Nucleus accumbens (tissue), 56 donors: ENCODE measurements around the gene WFIKKN2.

Experiments used
- DNase-seq, 56 donors: peaks; one replicate each; lab custom pipeline; 2025; lab: John Stamatoyannopoulos, UW

Gene WFIKKN2

DNA sequence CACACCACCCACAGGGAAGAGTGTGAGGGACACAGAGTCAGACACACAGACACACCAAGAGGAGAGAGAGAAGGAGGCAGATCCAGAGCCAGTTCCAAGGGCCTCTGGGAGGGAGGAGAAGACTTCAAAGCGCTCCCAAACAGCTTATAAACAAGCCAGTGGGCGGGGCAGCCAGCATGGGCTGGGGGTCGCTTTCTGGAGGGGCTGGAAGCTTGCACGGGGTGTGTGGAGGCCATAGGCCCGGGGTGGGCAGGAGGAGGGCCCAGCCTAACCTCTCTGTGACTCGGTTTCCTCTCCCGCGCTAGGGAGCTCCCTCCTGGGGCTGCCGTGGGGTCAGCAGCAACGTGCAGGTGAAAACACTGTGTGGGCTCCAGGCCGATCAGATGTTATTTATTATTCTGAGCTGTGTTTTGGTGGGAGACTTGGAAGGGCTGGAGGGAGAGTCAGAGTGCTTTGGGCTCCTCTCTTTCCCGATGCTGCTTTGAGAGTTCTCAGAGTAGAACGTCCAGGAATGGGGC, 2.5 kb upstream of the WFIKKN2 start:
- no peak for DNase-seq

DNA sequence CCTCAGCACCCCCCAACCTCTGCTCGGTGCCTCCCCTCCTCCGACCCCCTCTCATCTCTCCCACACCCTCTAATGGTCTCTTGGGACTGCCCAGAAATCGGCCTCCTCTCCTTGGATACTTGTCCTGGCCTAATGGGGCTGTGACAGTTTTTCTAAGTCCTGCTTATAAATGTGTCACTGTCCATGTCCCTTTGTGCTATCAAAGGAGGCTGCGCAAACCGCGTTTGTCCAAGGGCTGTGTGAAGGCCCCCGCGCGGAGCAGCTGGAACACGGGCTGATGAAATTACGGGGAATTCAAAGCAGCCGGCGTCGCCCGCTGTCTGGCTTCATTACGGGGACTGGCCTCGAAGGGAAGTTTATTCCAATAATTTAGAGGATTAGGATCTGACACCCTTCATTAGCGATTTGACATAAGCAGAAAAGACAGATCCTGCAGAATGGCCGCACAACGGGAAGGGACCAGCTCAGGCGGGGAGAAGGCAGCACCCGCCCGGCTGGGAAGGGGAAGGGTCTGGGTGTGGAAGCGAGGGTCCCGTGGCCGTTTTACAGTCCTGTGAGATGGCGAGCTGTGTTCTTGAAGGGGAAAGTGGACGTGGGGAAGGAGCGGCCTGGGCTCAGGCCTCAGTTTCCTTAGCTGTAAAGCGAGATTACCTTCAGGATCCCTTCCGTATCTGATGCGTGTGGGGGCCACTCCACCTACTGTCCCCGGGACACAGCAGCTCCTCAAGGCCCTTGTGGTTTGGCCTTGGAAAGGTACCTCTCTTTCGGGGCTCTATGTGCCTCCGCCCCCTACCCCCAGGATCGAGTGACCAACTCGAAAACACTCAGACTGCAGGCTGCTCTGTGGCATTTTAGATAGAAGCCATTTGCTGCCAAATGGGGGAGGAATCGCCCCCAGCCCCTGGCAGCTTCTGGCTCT, 1.6 kb upstream of the WFIKKN2 start:
- DNase-seq, result no peak

DNA sequence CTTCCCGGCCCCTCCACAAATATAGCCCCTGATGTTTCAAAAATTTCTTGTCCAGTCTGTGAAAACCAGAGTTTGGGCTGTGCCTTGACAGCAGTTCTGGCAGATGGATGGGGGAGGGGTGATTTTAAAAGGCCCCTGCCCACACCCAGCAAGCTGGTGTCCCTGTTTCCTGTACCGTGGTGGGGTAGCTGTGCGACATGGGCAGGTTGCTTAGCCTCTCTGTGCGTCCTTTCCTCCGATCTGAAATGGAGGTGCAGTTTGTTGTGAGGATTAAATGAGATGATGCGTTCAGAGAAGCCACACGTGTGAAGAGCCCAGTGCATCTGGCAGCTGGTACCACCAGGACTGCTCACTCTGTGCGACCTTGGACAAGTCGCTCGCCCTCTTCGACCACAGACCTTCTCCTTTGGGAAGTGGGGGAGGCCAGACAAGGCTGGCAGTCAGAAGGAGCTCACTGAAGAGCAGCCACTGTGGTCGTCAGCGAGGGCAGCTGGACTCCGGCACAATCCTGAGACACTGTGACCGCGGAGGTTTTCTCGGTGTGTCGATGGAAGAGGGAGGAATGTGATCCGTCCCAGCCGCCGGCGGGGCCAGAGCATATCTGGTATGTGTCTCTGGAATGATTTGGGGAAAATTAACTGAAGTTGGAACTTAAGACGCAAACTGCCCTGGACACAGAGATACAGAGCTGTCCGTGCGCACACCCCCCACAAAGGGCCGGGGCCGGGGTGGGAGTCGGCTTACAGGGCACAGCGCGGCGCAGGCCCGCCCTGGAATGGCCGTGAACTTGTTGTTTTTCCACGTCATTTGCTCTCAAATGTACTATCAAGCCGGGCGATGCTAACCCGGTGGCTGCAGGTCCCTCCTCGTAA, 721 bp upstream of the WFIKKN2 start:
- peak in 1 of 56 donors; percentile 11 for DNase-seq

DNA sequence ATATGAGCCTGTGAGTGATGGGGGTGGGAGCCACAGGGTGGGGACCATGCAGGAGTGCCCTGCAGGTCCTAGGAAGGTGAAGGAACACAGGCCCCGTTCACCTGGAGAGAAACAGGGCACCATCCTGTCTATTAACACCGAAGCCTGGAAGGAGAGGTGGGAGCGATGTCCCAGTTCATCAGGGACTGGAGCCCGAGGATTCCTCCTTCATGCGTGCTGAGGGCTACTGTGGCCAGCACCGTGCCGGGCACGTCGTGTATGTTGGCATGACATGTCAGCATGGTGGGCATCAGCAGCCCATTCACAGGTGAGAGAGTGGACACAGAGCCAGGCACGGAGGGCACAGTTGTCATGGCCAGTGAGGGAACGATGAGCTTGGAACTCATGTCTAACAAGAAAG, 1.4 kb downstream of the WFIKKN2 start:
- DNase-seq, result no peak

DNA sequence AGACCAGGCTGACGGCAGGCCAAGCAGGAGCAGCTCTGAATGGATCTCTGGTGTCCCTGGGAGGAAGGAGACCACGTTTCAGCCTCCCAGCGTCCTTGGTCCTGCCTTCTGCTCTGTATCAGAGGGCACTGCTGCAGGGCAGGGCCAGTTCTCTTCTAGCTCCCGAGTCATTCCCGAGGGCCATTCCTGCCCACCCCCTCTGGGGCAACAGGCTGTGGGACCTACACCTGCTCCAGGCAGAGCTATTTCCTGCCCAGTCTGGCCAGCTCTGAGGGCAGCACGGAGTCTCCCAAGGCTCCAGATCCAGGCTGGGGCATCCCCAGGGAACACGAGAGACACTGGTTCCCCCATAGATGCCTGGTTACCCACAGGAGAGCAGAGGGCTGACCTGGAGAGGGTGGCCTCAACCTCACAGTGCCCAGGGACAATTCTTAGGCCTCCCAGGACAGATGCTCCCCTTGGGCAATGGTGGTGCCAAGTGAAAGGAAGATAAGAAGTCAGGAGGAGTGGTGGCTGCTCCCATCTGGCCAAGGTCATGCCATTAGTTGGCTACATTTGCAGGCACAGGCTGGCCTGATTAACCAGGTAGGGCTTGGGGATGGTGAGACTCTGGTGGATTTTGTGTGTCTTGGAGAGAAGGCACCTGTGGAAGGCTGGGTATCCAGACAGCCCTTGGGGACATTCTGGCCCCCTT, 2.0 kb downstream of the WFIKKN2 start:
- no peak for DNase-seq

DNA sequence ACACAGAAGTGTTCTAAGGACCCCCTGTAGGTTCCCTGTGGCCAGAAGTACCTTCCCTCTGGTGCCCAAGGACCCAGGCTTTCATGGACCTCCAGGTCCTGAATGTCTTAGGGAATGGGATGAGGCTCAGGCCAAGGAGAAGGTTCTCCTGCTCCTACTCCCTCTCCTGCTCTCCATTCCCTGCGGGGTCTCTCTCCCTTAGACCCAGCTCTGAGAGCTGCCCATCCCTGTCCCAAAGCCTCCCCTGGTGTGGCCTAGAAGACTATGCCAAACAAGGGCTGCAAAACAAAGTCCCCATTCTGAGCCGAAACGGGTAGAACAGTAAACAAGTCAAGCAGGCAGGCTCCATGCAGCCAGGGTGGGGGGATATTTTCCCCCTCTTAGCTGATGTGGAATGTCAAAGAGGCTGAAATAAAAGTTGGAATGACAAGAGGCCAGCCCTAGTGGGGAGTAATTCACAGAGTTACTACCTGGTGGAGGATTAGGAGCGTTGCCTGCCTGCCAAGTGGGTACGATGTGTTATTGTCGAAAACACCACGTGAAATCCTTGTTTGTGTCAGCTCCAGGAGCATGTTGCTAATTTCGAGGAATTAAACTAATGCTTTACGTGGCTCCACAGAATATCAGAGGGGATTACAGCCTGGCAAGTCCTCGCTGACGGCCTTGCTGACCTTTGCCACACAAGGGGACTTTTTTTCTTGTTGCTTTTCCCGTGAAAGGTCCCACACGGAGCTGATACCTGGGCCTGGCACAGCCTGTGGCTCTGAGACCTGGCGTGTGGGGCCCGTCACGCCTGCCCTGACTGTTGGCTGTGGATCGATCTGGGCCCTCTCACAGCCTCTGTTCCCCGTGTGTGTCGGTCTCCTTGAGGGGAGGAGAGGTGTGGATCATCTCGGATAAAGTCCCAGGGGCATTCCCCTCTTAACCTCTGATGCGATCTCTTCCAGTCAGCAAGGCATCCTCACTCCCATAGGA, 2.9 kb downstream of the WFIKKN2 start:
- DNase-seq, result peak in 32 of 56 donors; percentile 15 to 66 (median 46)

DNA sequence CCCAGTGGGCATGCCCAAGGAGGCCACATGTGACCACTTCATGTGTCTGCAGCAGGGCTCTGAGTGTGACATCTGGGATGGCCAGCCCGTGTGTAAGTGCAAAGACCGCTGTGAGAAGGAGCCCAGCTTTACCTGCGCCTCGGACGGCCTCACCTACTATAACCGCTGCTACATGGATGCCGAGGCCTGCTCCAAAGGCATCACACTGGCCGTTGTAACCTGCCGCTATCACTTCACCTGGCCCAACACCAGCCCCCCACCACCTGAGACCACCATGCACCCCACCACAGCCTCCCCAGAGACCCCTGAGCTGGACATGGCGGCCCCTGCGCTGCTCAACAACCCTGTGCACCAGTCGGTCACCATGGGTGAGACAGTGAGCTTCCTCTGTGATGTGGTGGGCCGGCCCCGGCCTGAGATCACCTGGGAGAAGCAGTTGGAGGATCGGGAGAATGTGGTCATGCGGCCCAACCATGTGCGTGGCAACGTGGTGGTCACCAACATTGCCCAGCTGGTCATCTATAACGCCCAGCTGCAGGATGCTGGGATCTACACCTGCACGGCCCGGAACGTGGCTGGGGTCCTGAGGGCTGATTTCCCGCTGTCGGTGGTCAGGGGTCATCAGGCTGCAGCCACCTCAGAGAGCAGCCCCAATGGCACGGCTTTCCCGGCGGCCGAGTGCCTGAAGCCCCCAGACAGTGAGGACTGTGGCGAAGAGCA, 4.4 kb downstream of the WFIKKN2 start:
- no peak for DNase-seq

DNA sequence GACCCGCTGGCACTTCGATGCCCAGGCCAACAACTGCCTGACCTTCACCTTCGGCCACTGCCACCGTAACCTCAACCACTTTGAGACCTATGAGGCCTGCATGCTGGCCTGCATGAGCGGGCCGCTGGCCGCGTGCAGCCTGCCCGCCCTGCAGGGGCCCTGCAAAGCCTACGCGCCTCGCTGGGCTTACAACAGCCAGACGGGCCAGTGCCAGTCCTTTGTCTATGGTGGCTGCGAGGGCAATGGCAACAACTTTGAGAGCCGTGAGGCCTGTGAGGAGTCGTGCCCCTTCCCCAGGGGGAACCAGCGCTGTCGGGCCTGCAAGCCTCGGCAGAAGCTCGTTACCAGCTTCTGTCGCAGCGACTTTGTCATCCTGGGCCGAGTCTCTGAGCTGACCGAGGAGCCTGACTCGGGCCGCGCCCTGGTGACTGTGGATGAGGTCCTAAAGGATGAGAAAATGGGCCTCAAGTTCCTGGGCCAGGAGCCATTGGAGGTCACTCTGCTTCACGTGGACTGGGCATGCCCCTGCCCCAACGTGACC, 5.0 kb downstream of the WFIKKN2 start:
- no peak for DNase-seq

DNA sequence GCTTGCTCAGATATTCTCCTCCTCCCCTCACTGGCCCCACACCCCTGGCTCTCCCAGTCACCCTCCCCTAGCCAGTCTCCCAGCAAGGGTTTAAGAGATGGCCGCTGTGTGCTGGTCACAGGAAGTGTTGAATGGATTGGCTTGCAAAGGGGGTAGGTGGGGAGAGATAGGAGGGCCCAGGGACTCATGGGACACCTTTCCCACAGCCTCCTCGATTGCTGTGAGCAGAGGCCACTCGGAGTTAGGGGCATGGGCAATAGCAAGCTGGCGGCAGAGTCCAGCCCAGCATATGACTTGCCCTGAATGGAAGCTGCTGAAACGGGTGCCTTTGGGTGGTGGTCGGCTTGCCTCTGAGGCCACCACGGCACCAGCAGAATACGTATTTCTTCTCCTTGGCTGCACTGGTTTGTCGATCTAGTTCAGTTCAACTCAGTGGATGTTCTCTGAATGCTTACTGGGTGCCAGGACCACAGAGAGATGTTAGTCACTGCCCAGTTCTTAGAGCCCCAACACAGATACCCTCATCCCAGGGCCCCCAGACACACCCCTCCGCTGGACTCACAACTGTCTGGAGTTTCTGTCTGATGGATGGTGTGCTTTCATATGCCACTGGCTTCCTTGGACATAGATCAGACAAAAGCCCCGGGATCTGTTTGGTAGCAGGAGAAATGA, 6.0 kb downstream of the WFIKKN2 start:
- no peak for DNase-seq

DNA sequence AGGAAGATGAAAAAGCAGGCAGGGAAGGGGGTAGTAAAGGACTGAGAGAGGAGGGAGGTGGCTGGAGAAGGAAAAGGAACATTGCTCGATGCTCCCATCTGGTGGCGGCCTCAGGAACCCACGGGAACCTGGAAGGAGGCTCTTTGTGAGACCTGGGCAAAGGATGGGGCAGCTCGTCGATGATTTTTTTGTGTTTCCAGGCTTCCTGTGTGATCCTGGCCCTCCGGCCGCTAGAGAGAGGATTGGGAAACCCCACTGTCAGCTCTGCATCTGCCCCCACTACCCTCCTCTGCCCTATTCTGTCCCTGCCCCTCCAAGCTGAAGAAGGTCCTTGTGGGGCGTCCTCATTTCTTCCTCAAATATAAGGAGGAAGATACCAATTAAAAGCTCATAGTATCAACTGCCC, 6.6 kb downstream of the WFIKKN2 start:
- peak in 51 of 56 donors; percentile 20 to 88 (median 59) for DNase-seq

DNA sequence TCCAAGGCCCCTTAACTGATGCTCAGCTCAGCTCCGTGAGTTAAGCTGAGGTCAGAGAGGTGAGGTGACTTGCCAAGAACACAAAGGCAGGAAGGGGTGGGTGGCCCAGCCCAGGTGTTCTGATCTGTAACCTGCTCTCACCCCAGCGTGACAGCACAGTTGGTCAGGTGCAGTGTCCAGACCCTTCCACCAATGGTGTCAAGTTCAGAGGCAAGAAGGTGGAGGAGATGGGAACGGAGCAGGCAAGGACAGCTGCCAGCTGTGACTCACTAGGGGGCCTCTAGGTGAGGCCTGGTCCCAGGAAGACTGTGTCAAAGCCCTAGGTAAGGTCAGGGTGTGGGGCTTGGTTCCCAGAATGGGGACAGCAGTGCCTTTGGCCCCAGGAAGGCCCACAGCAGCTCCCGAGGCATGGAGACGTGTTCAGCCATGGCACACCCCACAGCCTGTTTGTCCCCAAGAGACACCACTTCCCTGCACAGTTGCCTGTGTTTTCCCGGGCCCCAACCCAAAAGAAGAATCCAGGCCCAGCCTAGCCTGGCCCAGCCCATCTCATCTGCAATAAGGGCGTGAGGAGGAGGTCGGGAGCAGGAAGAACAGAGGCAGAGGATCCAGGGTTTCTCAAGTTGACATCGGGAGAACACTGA, 7.2 kb downstream of the WFIKKN2 start:
- no peak for DNase-seq

DNA sequence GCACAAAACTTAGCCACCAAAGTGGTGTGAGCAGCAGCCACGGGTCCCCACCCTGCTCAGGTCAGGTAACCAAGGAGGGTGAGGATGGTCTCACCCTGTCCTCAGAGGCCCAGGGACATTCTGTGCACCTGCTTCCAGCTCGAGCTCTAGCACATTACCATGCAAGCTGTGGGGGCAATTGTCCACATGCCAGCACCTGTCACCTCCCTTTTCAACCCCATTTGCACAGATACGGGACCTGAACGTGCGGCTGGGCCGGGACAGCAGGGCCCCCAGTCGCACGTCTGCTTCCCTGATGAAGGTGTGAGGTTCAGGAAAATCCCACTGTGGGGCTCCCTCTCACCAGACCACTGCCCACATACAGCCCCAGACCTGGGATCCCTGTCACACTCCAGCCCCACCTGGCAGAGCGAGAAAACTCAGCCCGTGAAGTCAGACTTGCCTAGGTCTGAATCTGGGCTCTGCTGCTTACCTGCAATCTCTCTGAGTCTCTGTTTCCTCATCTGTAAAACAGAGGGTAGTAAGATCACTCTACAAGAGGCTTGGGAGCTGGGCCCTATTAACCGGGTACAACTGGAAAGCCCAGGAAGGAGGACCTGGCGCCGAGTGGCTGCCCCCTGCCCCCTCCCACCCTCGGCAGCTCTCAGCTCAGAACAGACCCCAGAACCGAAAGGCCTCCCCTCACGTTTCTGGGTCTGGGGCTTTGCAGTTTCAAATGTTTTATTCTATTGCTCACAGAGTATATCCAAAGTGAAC, 7.9 kb downstream of the WFIKKN2 start:
- DNase-seq, result no peak

DNA sequence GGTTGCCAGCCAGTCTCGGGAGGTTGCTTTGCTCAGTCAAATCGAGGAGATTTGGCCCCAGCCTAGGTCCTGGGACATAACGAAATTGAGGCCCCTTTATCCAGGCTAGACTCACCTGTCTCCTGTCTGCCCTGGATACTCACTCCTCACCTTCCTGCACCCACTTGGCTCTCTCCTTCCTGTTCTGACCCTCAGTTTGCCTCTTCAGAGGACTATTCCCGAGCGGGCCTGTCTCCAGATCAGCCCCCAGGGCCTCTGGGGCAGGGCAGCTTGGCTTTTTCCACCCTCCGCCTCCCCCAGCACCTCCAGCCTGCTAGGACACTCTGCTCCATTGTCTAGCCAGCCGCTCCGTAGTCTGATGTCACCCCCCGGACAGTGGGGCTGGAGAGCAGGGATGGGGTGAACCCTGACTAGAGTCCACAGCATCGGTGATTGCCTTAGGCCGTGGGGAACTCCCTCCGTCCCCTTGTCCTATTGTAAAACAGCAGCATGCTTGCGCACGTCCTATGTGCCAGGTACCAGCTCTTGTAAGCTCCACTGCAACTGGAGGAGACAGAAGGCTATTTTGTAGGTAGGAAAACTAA, 8.8 kb downstream of the WFIKKN2 start:
- DNase-seq, result peak in 31 of 56 donors; percentile 16 to 67 (median 40)

DNA sequence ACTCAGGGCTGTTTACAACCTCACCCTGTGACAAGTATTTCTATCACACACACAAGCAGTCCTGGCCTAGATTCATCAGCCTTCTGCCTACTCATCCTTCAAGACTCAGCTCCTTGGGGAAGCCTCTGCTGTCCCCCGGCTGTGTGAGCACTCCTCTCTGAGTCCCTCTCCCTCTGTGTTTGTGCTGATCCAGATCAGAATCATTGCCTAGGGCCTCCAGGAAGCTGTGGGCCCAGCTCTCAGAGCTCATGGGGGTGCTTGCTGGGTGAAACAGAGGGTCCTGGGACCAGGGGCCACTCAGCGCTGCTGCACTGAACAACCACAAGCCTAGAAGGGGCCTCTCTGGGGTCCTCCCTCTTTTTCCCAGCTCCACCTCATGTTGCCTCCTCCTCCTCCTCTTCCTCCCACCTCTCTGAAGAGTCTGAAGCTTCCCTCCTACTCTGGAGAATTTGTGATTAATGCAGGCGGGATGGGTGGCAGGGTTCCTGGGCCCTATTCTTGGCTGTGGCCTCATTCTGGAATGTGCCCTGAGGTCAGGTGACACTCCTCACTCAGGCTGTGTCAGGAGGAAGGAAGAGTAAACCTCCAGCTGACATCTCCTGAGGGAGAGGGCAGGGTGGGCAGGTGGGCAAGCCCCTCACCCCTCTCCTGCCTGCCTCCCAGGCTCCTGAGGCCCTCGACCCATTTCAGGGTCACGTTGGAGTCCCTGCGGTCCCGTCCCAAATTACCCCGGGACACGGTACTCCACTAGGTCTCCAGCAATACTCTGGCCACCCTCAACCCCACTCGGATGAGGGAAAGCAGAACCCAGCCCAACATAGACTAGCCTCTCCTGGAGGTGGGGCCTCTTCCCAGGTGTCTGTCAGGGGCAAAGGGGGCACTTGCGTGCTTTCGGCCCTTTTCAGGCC, 10.1 kb downstream of the WFIKKN2 start:
- DNase-seq, result peak in 3 of 56 donors; percentile 16 to 47 (median 22)

DNA sequence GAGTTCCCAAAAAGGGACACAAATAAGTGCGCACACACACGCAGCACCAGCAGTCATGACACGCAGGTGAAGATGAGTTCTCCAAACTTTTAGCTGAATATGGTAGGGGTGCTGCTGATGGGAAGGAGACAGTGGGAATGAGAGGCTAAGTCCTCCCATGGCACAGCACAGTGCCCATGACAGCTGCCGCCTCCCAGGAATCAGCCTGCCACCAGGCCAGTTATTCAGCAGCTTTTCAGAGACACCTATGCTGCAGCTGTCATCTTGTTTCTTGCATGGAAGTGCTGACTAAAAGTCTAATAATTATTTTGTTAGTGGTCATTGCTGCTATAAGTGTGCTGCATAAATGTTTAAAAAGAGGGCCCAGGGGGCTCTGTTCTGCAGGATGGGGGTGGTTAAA, 12.2 kb downstream of the WFIKKN2 start:
- no peak for DNase-seq
